ENCODE results near the gene C22orf42. TPM values are rescaled to one million over a fixed set of nuclear protein-coding genes. Genes with fewer than 3 reads are reported as not detected.

Gene C22orf42
- total RNA-seq, 4 donors from 2014 or later: not detected

DNA sequence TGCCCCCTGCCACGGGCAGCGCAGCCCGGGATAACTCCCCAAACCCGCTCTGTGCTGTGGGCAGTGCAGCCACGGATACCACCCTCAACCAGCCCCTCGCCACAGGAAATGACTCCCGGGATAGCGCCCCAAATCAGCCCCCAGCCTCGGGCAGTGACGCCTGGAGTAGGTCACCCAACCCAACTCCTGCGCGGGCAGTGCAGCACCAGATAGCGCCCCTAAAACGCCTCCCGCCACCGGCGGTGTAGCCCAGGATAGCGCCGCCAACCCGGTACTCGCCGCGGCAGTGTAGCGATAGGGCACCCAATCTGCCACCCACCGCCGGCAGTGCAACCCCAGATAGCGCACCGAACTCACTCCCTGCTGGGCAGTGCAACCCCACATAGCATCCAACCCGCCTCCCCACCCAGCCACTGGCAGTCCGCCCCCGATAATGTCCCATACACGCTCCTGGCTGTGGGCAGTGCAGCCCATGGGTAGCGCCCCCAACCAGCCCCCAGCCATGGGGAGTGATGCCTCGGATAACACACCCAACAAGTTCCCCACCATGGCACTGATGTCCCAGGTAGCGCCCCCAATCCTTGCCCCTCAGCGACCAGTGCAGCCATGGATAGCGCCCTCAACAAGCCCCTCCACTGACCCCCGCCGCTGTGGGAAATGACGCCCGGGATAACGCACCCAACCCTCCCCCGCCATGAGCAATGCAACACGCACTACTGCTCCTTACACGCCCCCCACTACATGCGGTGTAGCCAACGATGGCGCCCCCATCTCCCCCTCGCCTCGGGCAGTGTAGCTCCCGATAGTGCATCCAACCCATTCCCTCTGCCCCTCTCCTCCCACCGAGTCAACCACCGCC lies 44.3 kb upstream of the C22orf42 start:
- Histone ChIP-seq H3K4me3 (peak overlapping the region in 1 of 4 donors; percentile 13), H3K27ac (no peak overlapping the region), H3K27me3 (peaks cover 13 to 32% (median 19%) of the 10 kb centered on the region in 3 donors), H3K9me3 (no peaks in the 10 kb centered on the region), H3K36me3 (no peaks in the 10 kb centered on the region), H3K4me1 (peaks cover 0 to 5% of the 10 kb centered on the region in 2 donors)
- DNase-seq (no peak), ATAC-seq (no peak)
- in situ Hi-C loops (cut with MboI; ENCODE audit: low sequenced_read_pairs in 4 of 4) (no loop called here), intact Hi-C loops (cut with DNase I; ENCODE audit: low total_unique reads) (no loop called here)
- no peak for TF ChIP-seq CTCF (IDR thresholded peaks at IDR 0.05 in 4 of 5, conservative IDR thresholded peaks at IDR 0.05 in 1 of 5)
- TF ChIP-seq POLR2A (IDR thresholded peaks at IDR 0.05): no peak

DNA sequence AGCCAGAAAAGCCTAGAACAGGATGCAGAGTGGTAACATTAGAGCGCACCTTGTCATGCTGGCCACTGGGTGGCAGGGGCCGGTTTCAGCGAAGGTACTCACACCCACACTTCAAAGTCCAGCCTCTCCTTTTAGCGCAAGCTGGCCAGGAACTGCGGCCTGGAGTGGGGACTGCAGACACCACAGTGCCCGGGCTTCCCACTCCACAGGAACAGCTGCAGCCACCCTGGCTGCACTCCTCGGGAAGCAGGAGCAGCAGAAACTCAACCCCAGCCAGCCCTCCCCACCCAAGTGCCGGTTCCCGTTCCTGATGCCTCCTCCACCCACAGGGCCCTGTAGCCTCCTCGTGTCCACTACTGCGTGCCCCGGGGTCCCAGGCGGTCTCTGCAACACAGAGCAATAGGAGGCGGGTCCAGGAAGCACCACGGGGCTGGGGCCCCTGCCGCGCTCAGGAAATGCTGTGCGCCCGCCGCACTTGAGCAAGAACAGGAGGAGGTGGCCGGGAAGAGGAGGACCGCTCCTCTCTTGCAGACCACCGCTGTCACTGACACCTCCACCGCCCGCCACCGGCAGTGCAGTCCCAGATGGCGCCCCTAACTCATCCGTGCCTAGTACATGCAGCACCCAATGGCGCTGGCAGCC lies 43.6 kb upstream of the C22orf42 start:
- in situ Hi-C loops (cut with MboI; ENCODE audit: low sequenced_read_pairs in 4 of 4): no loop called here
- ATAC-seq (no peak), DNase-seq (no peak)
- Histone ChIP-seq H3K4me3 (peak overlapping the region in 1 of 4 donors; percentile 13), H3K4me1 (peaks cover 0 to 5% of the 10 kb centered on the region in 2 donors), H3K9me3 (no peaks in the 10 kb centered on the region), H3K27me3 (peaks cover 19 to 33% (median 19%) of the 10 kb centered on the region in 3 donors), H3K27ac (no peak overlapping the region), H3K36me3 (no peaks in the 10 kb centered on the region)
- TF ChIP-seq POLR2A (IDR thresholded peaks at IDR 0.05) (no peak), CTCF (IDR thresholded peaks at IDR 0.05 in 4 of 5, conservative IDR thresholded peaks at IDR 0.05 in 1 of 5) (peak in 1 of 5 experiments; percentile 34)
- intact Hi-C loops (cut with DNase I; ENCODE audit: low total_unique reads): no loop called here

GRCh38 chr22:32202161-32202538 lies 43.0 kb upstream of the C22orf42 start:
- intact Hi-C loops (cut with DNase I; ENCODE audit: low total_unique reads) (no loop called here), in situ Hi-C loops (cut with MboI; ENCODE audit: low sequenced_read_pairs in 4 of 4) (no loop called here)
- H3K9me3 ChIP-seq: no peaks in the 10 kb centered on the region
- no peak for ATAC-seq
- no peaks in the 10 kb centered on the region for H3K36me3 ChIP-seq
- H3K4me3 ChIP-seq: no peak overlapping the region
- peaks cover 0 to 5% of the 10 kb centered on the region in 2 donors for H3K4me1 ChIP-seq
- H3K27ac ChIP-seq: no peak overlapping the region
- peaks cover 19 to 35% (median 19%) of the 10 kb centered on the region in 3 donors for H3K27me3 ChIP-seq
- TF ChIP-seq POLR2A (IDR thresholded peaks at IDR 0.05) (no peak), CTCF (IDR thresholded peaks at IDR 0.05 in 4 of 5, conservative IDR thresholded peaks at IDR 0.05 in 1 of 5) (no peak)
- DNase-seq: no peak

- no peaks in the 10 kb centered on the region for H3K9me3 ChIP-seq
- H3K27ac ChIP-seq: no peak overlapping the region
- H3K36me3 ChIP-seq: no peaks in the 10 kb centered on the region
- H3K4me3 ChIP-seq: no peak overlapping the region
- in situ Hi-C loops (cut with MboI; ENCODE audit: low sequenced_read_pairs in 4 of 4) (no loop called here), intact Hi-C loops (cut with DNase I; ENCODE audit: low total_unique reads) (no loop called here)
- H3K27me3 ChIP-seq: peaks cover 19 to 35% (median 19%) of the 10 kb centered on the region in 3 donors
- TF ChIP-seq POLR2A (IDR thresholded peaks at IDR 0.05) (no peak), CTCF (IDR thresholded peaks at IDR 0.05 in 4 of 5, conservative IDR thresholded peaks at IDR 0.05 in 1 of 5) (no peak)
- DNase-seq (no peak), ATAC-seq (no peak)
- peaks cover 0 to 5% of the 10 kb centered on the region in 2 donors for H3K4me1 ChIP-seq
Observed at GRCh38 chr22:32200752-32201151, 41.6 kb upstream of the C22orf42 start.
